HepG2 (cell line): ENCODE measurements around the gene C2orf42. TPM values are rescaled to one million over a fixed set of nuclear protein-coding genes. Genes with fewer than 3 reads are reported as not detected.
A peak's percentile ranks its signal among the peaks of the same experiment; 100 is the strongest.

Experiments used
- ARID5B ChIP-seq: IDR thresholded peaks from 2 replicates; pipeline ENCODE4 v1.4.0; 2020; ENCODE audit warnings: mild to moderate bottlenecking, missing genetic modification reagents
- ATF7-NPFF ChIP-seq: sonication (generic); formaldehyde crosslinking; IDR thresholded peaks from 2 replicates; pipeline ENCODE4 v1.8.1; 2023; ENCODE audit warnings: mild to moderate bottlenecking, low read depth, missing genetic modification reagents, moderate library complexity
- FOXK1 ChIP-seq: sonication (generic); formaldehyde crosslinking; IDR thresholded peaks from 2 replicates; pipeline ENCODE4 v1.4.0; 2020; ENCODE audit warnings: low read depth, missing genetic modification reagents, borderline replicate concordance
- MIXL1 ChIP-seq: IDR thresholded peaks from 2 replicates; pipeline ENCODE4 v1.6.1; 2016
- MTA3 ChIP-seq: sonication (generic); formaldehyde crosslinking; IDR thresholded peaks from 2 replicates; pipeline ENCODE4 v1.4.0; 2020; ENCODE audit warnings: missing genetic modification reagents
- RFXANK ChIP-seq: IDR thresholded peaks from 2 replicates; pipeline ENCODE4 v1.6.1; 2016
- RFXAP ChIP-seq: sonication (generic); formaldehyde crosslinking; IDR thresholded peaks from 2 replicates; pipeline ENCODE4 v1.4.0; 2020; ENCODE audit warnings: missing genetic modification reagents, borderline replicate concordance
- STAT6 ChIP-seq: sonication (generic); formaldehyde crosslinking; IDR thresholded peaks from 2 replicates; pipeline ENCODE4 v1.4.0; 2020; ENCODE audit warnings: missing genetic modification reagents, mild to moderate bottlenecking, borderline replicate concordance
- TGIF2 ChIP-seq: IDR thresholded peaks from 2 replicates; pipeline ENCODE4 v1.6.1; 2016; ENCODE audit warnings: control low read depth, missing compliant biosample characterization
- U2AF2 ChIP-seq: fragments of 200-400 bp; formaldehyde crosslinking; IDR thresholded peaks from 2 replicates; pipeline ENCODE4 v1.6.1; 2017; ENCODE audit warnings: low read depth, mild to moderate bottlenecking, low read length
- ZFP37 ChIP-seq: sonication (generic); formaldehyde crosslinking; IDR thresholded peaks from 2 replicates; pipeline ENCODE4 v1.4.0; 2020; ENCODE audit warnings: missing genetic modification reagents, borderline replicate concordance
- ZFY ChIP-seq: sonication (generic); formaldehyde crosslinking; IDR thresholded peaks from 2 replicates; pipeline ENCODE4 v1.4.0; 2020; ENCODE audit warnings: missing genetic modification reagents
- ZNF557 ChIP-seq: sonication (generic); formaldehyde crosslinking; IDR thresholded peaks from 2 replicates; pipeline ENCODE4 v1.4.0; 2020; ENCODE audit warnings: missing genetic modification reagents
- ZNF75D ChIP-seq: sonication (generic); formaldehyde crosslinking; IDR thresholded peaks from 2 replicates; pipeline ENCODE4 v1.8.1; 2023; ENCODE audit warnings: missing genetic modification reagents, mild to moderate bottlenecking, borderline replicate concordance
- ZNF790 ChIP-seq: sonication (generic); formaldehyde crosslinking; IDR thresholded peaks from 2 replicates; pipeline ENCODE4 v1.8.0; 2022; ENCODE audit warnings: missing genetic modification reagents, mild to moderate bottlenecking, borderline replicate concordance
- ZNF879 ChIP-seq: sonication (generic); formaldehyde crosslinking; IDR thresholded peaks from 2 replicates; pipeline ENCODE4 v1.8.1; 2023; ENCODE audit warnings: missing genetic modification reagents
- polyA plus RNA-seq, 8 experiments: library from polyadenylated mRNA; depleted of rRNA in 3 of 8; stranded (reverse) in 7 of 8; unstranded in 1 of 8; fragments of >200 nt; fragmentation: Illumina TruSeq in 4 of 8; extraction: Trizol in 4 of 8; gene quantifications; 2 replicates each; pipeline versions ENCODE4 v1.2.1 to v1.2.3, GENCODE V29; 2011 to 2016; ENCODE audit warnings: low read depth in 4 of 8, missing spikeins in 1 of 8, mixed read lengths in 1 of 8; ENCODE audit not compliant: insufficient read depth in 1 of 8
- total RNA-seq, 5 experiments: library from RNA; depleted of rRNA; stranded (reverse); fragments of >200 nt; fragmentation: Illumina TruSeq; extraction: Trizol; gene quantifications; 2 replicates each; pipeline ENCODE4 v1.2.3, GENCODE V29; 2016; ENCODE audit warnings: low read depth in 1 of 5
- TF ChIP-seq, protein P1 (sequence below): sonication (generic); formaldehyde crosslinking; IDR thresholded peaks from 2 replicates; pipeline ENCODE4 v1.4.0; 2020; ENCODE audit warnings: mild to moderate bottlenecking, missing genetic modification reagents
- TF ChIP-seq, protein P2 (sequence below): sonication (generic); formaldehyde crosslinking; IDR thresholded peaks from 2 replicates; pipeline ENCODE4 v1.8.0; 2022; ENCODE audit warnings: missing genetic modification reagents, mild to moderate bottlenecking, inconsistent platforms, borderline replicate concordance

C2orf42 gene
- total and polyA plus RNA-seq, 2 of the 13 experiments (the other 11 are each of a cell fraction or from before 2014, with no cell fraction given), result 9.3 to 9.9 TPM

GRCh38 chr2:70141212-70141901 lies 49.5 kb downstream of the C2orf42 start (continued):
- no peak for TF ChIP-seq STAT6 (CRISPR knock-in tag)
- no peak for TF ChIP-seq U2AF2
- TF ChIP-seq, protein P1, sequence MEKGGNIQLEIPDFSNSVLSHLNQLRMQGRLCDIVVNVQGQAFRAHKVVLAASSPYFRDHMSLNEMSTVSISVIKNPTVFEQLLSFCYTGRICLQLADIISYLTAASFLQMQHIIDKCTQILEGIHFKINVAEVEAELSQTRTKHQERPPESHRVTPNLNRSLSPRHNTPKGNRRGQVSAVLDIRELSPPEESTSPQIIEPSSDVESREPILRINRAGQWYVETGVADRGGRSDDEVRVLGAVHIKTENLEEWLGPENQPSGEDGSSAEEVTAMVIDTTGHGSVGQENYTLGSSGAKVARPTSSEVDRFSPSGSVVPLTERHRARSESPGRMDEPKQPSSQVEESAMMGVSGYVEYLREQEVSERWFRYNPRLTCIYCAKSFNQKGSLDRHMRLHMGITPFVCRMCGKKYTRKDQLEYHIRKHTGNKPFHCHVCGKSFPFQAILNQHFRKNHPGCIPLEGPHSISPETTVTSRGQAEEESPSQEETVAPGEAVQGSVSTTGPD (CRISPR knock-in tag), result no peak
- no peak for TF ChIP-seq RFXANK (CRISPR knock-in tag)
- TF ChIP-seq ZNF879 (CRISPR knock-in tag), result 0 out of 2 replicates have a peak, but pooled peaks have one; percentile 5
- TF ChIP-seq TGIF2, result 0 out of 2 replicates have a peak, but pooled peaks have one; percentile 20
- TF ChIP-seq, protein P2, sequence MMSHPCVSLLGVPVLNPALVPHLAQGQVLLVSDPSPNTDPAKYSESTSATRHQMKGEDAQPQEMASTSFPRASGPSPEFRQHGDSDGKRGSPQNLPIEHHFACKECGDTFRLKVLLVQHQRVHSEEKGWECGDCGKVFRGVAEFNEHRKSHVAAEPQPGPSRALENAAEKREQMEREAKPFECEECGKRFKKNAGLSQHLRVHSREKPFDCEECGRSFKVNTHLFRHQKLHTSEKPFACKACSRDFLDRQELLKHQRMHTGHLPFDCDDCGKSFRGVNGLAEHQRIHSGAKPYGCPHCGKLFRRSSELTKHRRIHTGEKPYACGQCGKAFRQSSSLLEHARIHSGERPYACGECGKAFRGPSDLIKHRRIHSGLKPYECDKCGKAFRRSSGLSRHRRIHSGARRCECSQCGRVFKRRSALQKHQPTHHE (CRISPR knock-in tag), result no peak
- no peak for TF ChIP-seq ZNF557 (CRISPR knock-in tag)
- no peak for TF ChIP-seq ATF7-NPFF
- TF ChIP-seq RFXAP (CRISPR knock-in tag), result no peak
- TF ChIP-seq ZFP37 (CRISPR knock-in tag), result no peak
- TF ChIP-seq ZFY (CRISPR knock-in tag), result no peak
- no peak for TF ChIP-seq ARID5B (CRISPR knock-in tag)
- no peak for TF ChIP-seq ZNF75D (CRISPR knock-in tag)
- no peak for TF ChIP-seq MTA3 (CRISPR knock-in tag)
- no peak for TF ChIP-seq FOXK1 (CRISPR knock-in tag)
- no peak for TF ChIP-seq MIXL1 (CRISPR knock-in tag)
- TF ChIP-seq ZNF790, result no peak
